IMR-90 (cell line): ENCODE measurements around the gene TTC5. TPM values are rescaled to one million over a fixed set of nuclear protein-coding genes. Genes with fewer than 3 reads are reported as not detected.

Source experiments
- ATAC-seq: fragments of 200-7000 bp; cut with Tn5 transposase; 2 replicates; pipeline ENCODE4 v1.9.1; 2020; ENCODE audit warnings: low read depth, mild to moderate bottlenecking, moderate library complexity
- BruUV-seq: library from RNA; stranded (reverse); fragments of 400-500 nt; replicated peaks from 2 replicates; lab custom pipeline; 2021; lab: Mats Ljungman, UMichigan
- CTCF ChIA-PET: fragments of 300-600 bp; formaldehyde crosslinking; extraction: SDS; loops from one replicate; lab custom pipeline; 2021; ENCODE audit warnings: antibody characterized with exemption; lab: Yijun Ruan, JAX
- POLR2A ChIA-PET: fragments of 300-600 bp; sonication (Branson Sonifier 250); formaldehyde crosslinking; loops from one replicate; lab custom pipeline; 2022; ENCODE audit warnings: antibody characterized with exemption; ENCODE audit not compliant: unreplicated experiment; lab: Charles Lee
- DNase-seq: peaks from one replicate; pipeline ENCODE4 v3.0.0; 2013
- H2AFZ ChIP-seq: replicated peaks from 2 replicates; pipeline ENCODE3; 2013; ENCODE audit warnings: low read length, mild to moderate bottlenecking; ENCODE audit not compliant: poor library complexity
- H2AK5ac ChIP-seq: 2 replicates; pipeline ENCODE4 v1.6.1; 2013; ENCODE audit warnings: low read depth, low read length, inconsistent platforms
- H2AK9ac ChIP-seq: replicated peaks from 2 replicates; pipeline ENCODE3; 2013; ENCODE audit warnings: mild to moderate bottlenecking, low read depth, low read length, moderate library complexity; ENCODE audit not compliant: poor library complexity
- H2BK120ac ChIP-seq: 2 replicates; pipeline ENCODE4 v1.6.1; 2013; ENCODE audit warnings: low read depth, low read length, inconsistent platforms
- H2BK15ac ChIP-seq: 3 replicates; pipeline ENCODE4 v1.6.1; 2013; ENCODE audit warnings: low read depth, low read length, inconsistent platforms
- H2BK20ac ChIP-seq: 2 replicates; pipeline ENCODE4 v1.6.1; 2013; ENCODE audit warnings: low read depth, mild to moderate bottlenecking, inconsistent platforms, low read length, moderate library complexity
- H2BK5ac ChIP-seq: 2 replicates; pipeline ENCODE4 v1.6.1; 2013; ENCODE audit warnings: mild to moderate bottlenecking, low read depth, low read length, inconsistent platforms; ENCODE audit not compliant: poor library complexity, severe bottlenecking
- H3K14ac ChIP-seq: replicated peaks from 2 replicates; pipeline ENCODE4 v1.6.1; 2013; ENCODE audit warnings: low read depth, low read length, inconsistent platforms
- H3K18ac ChIP-seq: 2 replicates; pipeline ENCODE4 v1.6.1; 2013; ENCODE audit warnings: low read depth, low read length, control low read depth
- H3K23ac ChIP-seq: 2 replicates; pipeline ENCODE4 v1.6.1; 2013; ENCODE audit warnings: low read depth, low read length, inconsistent platforms
- H3K27ac ChIP-seq: 2 replicates; pipeline ENCODE4 v1.5.1; 2013; ENCODE audit warnings: mild to moderate bottlenecking, control low read depth, low read length; ENCODE audit not compliant: insufficient read depth
- H3K27me3 ChIP-seq: 2 replicates; pipeline ENCODE4 v1.6.1; 2013; ENCODE audit warnings: low read length; ENCODE audit not compliant: control insufficient read depth, insufficient read depth
- H3K36me3 ChIP-seq: 2 replicates; pipeline ENCODE4 v1.6.1; 2013; ENCODE audit warnings: low read length, mixed read lengths; ENCODE audit not compliant: control insufficient read depth, insufficient read depth
- H3K4ac ChIP-seq: 2 replicates; pipeline ENCODE4 v1.6.1; 2013; ENCODE audit warnings: low read depth, low read length, inconsistent platforms
- H3K4me1 ChIP-seq: 2 replicates; pipeline ENCODE4 v1.6.1; 2013; ENCODE audit warnings: low read length, mixed read lengths; ENCODE audit not compliant: control insufficient read depth, insufficient read depth
- H3K4me2 ChIP-seq: 2 replicates; pipeline ENCODE4 v1.6.1; 2013; ENCODE audit warnings: low read depth, mild to moderate bottlenecking, control low read depth, low read length, moderate library complexity
- H3K4me3 ChIP-seq: 2 replicates; pipeline ENCODE4 v1.5.1; 2013; ENCODE audit warnings: low read depth, mild to moderate bottlenecking, control low read depth, low read length, moderate library complexity; ENCODE audit not compliant: insufficient read depth
- H3K56ac ChIP-seq: 2 replicates; pipeline ENCODE4 v1.6.1; 2013; ENCODE audit warnings: low read length, inconsistent platforms; ENCODE audit not compliant: insufficient read depth; ENCODE audit errors: extremely low read depth
- H3K79me1 ChIP-seq, 2 experiments: 2 replicates each; pipeline ENCODE4 v1.6.1; 2013; ENCODE audit warnings: low read length in 2 of 2, inconsistent platforms in 1 of 2, low read depth in 1 of 2
- H3K9ac ChIP-seq: 2 replicates; pipeline ENCODE4 v1.6.1; 2013; ENCODE audit warnings: low read depth, low read length, control low read depth
- H3K9me1 ChIP-seq: 2 replicates; pipeline ENCODE4 v1.6.1; 2013; ENCODE audit warnings: low read length, inconsistent platforms; ENCODE audit not compliant: insufficient read depth
- H3K9me3 ChIP-seq: 2 replicates; pipeline ENCODE4 v1.6.1; 2013; ENCODE audit warnings: low read length; ENCODE audit not compliant: control insufficient read depth, insufficient read depth
- H4K20me1 ChIP-seq: 2 replicates; pipeline ENCODE4 v1.6.1; 2013; ENCODE audit warnings: low read length, inconsistent platforms; ENCODE audit not compliant: insufficient read depth
- H4K5ac ChIP-seq: 2 replicates; pipeline ENCODE4 v1.6.1; 2013; ENCODE audit warnings: mild to moderate bottlenecking, low read depth, low read length, control low read depth
- H4K8ac ChIP-seq, 2 experiments: 2 replicates each; pipeline ENCODE4 v1.6.1; 2013; ENCODE audit warnings: low read depth in 2 of 2, low read length in 2 of 2, control low read depth in 1 of 2, inconsistent platforms in 1 of 2
- H4K91ac ChIP-seq: 2 replicates; pipeline ENCODE4 v1.6.1; 2013; ENCODE audit warnings: low read depth, low read length, inconsistent platforms; ENCODE audit not compliant: insufficient read depth
- BHLHE40 ChIP-seq: fragments of 150-350 bp; IDR thresholded peaks from 2 replicates; pipeline ENCODE4 v1.6.1; 2016; ENCODE audit warnings: mild to moderate bottlenecking, low read depth, low read length
- CEBPB ChIP-seq: IDR thresholded peaks from 2 replicates; pipeline ENCODE4 v1.6.1; 2012; ENCODE audit warnings: low read depth, low read length, improper control_type of control experiment
- CTCF ChIP-seq: conservative IDR thresholded peaks from 2 replicates; pipeline ENCODE4 v1.5.1; 2012; ENCODE audit warnings: mild to moderate bottlenecking, low read depth, low read length, improper control_type of control experiment
- ELK1 ChIP-seq: fragments of 150-350 bp; IDR thresholded peaks from 2 replicates; pipeline ENCODE4 v1.6.1; 2016; ENCODE audit warnings: low read depth, mild to moderate bottlenecking, low read length, moderate library complexity, borderline replicate concordance
- FOS ChIP-seq: fragments of 150-350 bp; IDR thresholded peaks from 2 replicates; pipeline ENCODE4 v1.6.1; 2016; ENCODE audit warnings: low read depth, low read length
- MAZ ChIP-seq: IDR thresholded peaks from 2 replicates; pipeline ENCODE4 v1.6.1; 2012; ENCODE audit warnings: low read depth, mild to moderate bottlenecking, low read length, improper control_type of control experiment, moderate library complexity, borderline replicate concordance
- MXI1 ChIP-seq: IDR thresholded peaks from 2 replicates; pipeline ENCODE4 v1.6.1; 2012; ENCODE audit warnings: low read depth, mild to moderate bottlenecking, low read length, moderate library complexity, borderline replicate concordance
- POLR2A ChIP-seq: IDR thresholded peaks from 2 replicates; pipeline ENCODE4 v1.6.1; 2012; ENCODE audit warnings: mild to moderate bottlenecking, low read depth, low read length
- WGBS, 2 experiments: methylation state at CpG; one replicate each; pipeline versions ENCODE4 v1.1.5 to v1.1.7; 2013; ENCODE audit warnings: missing lambda C conversion rate in 2 of 2; ENCODE audit not compliant: insufficient read length in 1 of 2; ENCODE audit errors: extremely low coverage in 2 of 2; 5-methylcytosine and 5-hydroxymethylcytosine counted together
- dilution Hi-C: fragments of 300-500 bp; cut with HindIII; formaldehyde crosslinking; loops from one replicate; pipeline ENCODE4 v1.14.3; 2018; ENCODE audit warnings: low sequenced_read_pairs; ENCODE audit not compliant: unreplicated experiment
- in situ Hi-C: fragments of 300-500 bp; cut with MboI; formaldehyde crosslinking; loops from 3 replicates; pipeline ENCODE4 v1.14.3; 2019; ENCODE audit warnings: low sequenced_read_pairs, inconsistent platforms, mixed read lengths
- intact Hi-C: fragments of 100-400 bp; cut with micrococcal nuclease; formaldehyde crosslinking; loops from 2 replicates; pipeline ENCODE4 v1.10.0; 2022
- polyA plus RNA-seq, 3 experiments: library from polyadenylated mRNA; depleted of rRNA; stranded (reverse); fragments of >200 nt; gene quantifications; 2 replicates each; pipeline ENCODE4 v1.2.3, GENCODE V29; 2012; ENCODE audit warnings: low replicate concordance in 1 of 3
- total RNA-seq: library from RNA; depleted of rRNA; stranded (reverse); fragments of >200 nt; gene quantifications from 2 replicates; pipeline ENCODE4 v1.2.3, GENCODE V29; 2012

The TTC5 gene
- total and polyA plus RNA-seq, 2 of the 4 experiments (the other 2 are of a cell fraction) = 9.8 to 29.4 TPM

- no peaks in the 10 kb centered on the region for H3K9me1 ChIP-seq
- dilution Hi-C loops (no loop called here), intact Hi-C loops (no loop called here), in situ Hi-C loops (loop anchor here (25.0 kb wide), 2 partner anchors 654 to 754 kb away; partner anchors contain the start of genes METTL17, SLC39A2 and ZNF219)
- H2AK5ac ChIP-seq = peak within 1 kb of the TSS; percentile 29
- H2BK20ac ChIP-seq = no peak within 1 kb of the TSS
- CTCF ChIA-PET = interaction anchor here (2.3 kb wide), 1 partner anchor 10 kb away, joined by 5 read pairs; the partner anchor contains the start of gene PARP2
- peak within 1 kb of the TSS; percentile 64 for H3K4ac ChIP-seq
- peak within 1 kb of the TSS; percentile 78 for H2AFZ ChIP-seq
- WGBS, 2 experiments = 0% methylated on average over 6 of the region's 19 CpGs; no CpG with 5 or more reads in 1 of the 2 experiments
- peak within 1 kb of the TSS; percentile 28; the same call in 1 of the 2 replicates for H4K5ac ChIP-seq
- peak; percentile 91 for DNase-seq
- H3K4me3 ChIP-seq = peak within 1 kb of the TSS; percentile 76
- peak; percentile 99 for ATAC-seq
- H3K9ac ChIP-seq = peak within 1 kb of the TSS; percentile 80
- H3K23ac ChIP-seq = peak within 1 kb of the TSS; percentile 2
- TF ChIP-seq CEBPB = peak; percentile 85
- TF ChIP-seq ELK1 = no peak
- TF ChIP-seq FOS = no peak
- no peak for TF ChIP-seq MAZ
- TF ChIP-seq CTCF = no peak
- peak; percentile 77 for TF ChIP-seq MXI1
- TF ChIP-seq POLR2A = peak; percentile 76
- TF ChIP-seq BHLHE40 = no peak
- H3K9me3 ChIP-seq = no peaks in the 10 kb centered on the region
- peak within 1 kb of the TSS; percentile 26; the same call in 1 of the 2 replicates for H3K18ac ChIP-seq
- peaks cover 1% of the 10 kb centered on the region; the same call in 1 of the 2 replicates for H3K36me3 ChIP-seq
- peak within 1 kb of the TSS; percentile 4 for H2AK9ac ChIP-seq
- peak within 1 kb of the TSS; percentile 80 for H3K4me2 ChIP-seq
- no peak within 1 kb of the TSS for H2BK120ac ChIP-seq
- no peaks in the 10 kb centered on the region for H3K27me3 ChIP-seq
- TSS peak; percentile 93 for BruUV-seq
- peak within 1 kb of the TSS; percentile 58 for H3K27ac ChIP-seq
- H4K20me1 ChIP-seq = no peaks in the 10 kb centered on the region
- peaks cover 0 to 15% of the 10 kb centered on the region in 2 experiments; a peak in 2 of 4 replicates for H3K79me1 ChIP-seq
- peak within 1 kb of the TSS; percentile 65 for H2BK5ac ChIP-seq
- peak within 1 kb of the TSS; percentile 89 for H3K56ac ChIP-seq
- H3K14ac ChIP-seq = peak within 1 kb of the TSS; percentile 63
- H4K91ac ChIP-seq = peak within 1 kb of the TSS; percentile 41; the same call in 1 of the 2 replicates
- H4K8ac ChIP-seq = peak within 1 kb of the TSS; percentile 1 to 76; a peak in 2 of 4 replicates
- H3K4me1 ChIP-seq = no peaks in the 10 kb centered on the region
- POLR2A ChIA-PET = interaction anchor here (0.6 kb wide), 1 partner anchor 9 kb away, joined by 3 read pairs; no protein-coding TSS in a partner anchor
- H2BK15ac ChIP-seq = no peak within 1 kb of the TSS; the same call in 2 of the 3 replicates
Measured at GRCh38 chr14:20332788-20333493, 27.2 kb upstream of the TTC5 start, which contains the start of gene CCNB1IP1. Gene CCNB1IP1 (minus strand): TSS chr14:20333279. CDS start chr14:20316523, 16,756 bp downstream.
